ENCODE data around the gene PTPRH. TPM values are rescaled to one million over a fixed set of nuclear protein-coding genes. Genes with fewer than 3 reads are reported as not detected.
A peak's percentile ranks its signal among the peaks of the same experiment; 100 is the strongest.

PTPRH gene
- total and polyA plus RNA-seq, 9 of the 15 experiments (the other 6 are each of a cell fraction or from before 2014, with no cell fraction given): 0.87 to 34.3 (median 22.7) TPM

DNA sequence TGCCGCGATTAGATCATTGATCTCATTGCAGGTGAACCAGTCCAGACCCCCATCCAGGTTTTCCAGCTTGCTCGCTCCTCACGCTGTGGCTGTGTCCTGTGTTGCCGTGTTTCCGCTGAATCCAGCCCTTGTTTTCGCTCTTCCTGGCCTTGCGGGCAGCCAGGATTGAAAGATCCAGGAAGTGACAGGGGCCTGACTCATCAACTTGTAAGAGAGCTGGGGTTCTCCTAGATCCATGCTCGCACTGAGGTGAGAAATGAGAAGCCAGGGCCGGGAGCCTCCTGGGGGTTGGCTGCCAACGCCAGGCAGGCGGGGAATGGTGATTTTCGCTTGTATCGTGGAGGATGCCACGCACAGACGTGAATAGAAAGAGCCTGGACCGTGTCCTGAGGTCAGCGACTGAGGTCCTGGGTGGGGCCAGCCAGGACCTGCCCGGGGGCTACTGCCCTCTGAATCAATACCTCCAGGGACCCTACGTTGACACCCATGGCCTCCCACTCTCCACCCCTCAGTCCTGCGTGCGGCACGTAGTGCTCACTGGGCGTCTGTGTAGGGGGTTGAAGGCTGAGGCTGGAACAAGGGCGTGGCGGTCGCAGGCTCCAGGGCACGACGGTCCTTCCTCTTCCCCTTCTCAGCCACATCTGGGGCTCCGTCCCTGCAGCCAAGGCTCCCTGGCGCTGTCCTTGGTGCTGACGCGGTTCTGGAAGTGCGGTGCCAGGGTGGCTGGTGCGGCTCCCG lies 7.3 kb upstream of the PTPRH start (continued):
- TF ChIP-seq SRSF3 (IDR thresholded peaks at IDR 0.05; ENCODE audit: insufficient read depth, low read length): peak; percentile 100
- peak; percentile 76 for TF ChIP-seq LCOR (CRISPR knock-in tag; IDR thresholded peaks at IDR 0.05)
- peak; percentile 95 for TF ChIP-seq ZNF121 (CRISPR knock-in tag; conservative IDR thresholded peaks at IDR 0.05)
- 0 out of 2 replicates have a peak, but pooled peaks have one; percentile 63 for TF ChIP-seq ZNF780A (CRISPR knock-in tag; IDR thresholded peaks at IDR 0.05)
- peak; percentile 97 for TF ChIP-seq ZNF316 (IDR thresholded peaks at IDR 0.05)
- TF ChIP-seq ZBTB17 (CRISPR knock-in tag; IDR thresholded peaks at IDR 0.05): no peak; the same call in 1 of the 2 replicates
- TF ChIP-seq, protein P1, sequence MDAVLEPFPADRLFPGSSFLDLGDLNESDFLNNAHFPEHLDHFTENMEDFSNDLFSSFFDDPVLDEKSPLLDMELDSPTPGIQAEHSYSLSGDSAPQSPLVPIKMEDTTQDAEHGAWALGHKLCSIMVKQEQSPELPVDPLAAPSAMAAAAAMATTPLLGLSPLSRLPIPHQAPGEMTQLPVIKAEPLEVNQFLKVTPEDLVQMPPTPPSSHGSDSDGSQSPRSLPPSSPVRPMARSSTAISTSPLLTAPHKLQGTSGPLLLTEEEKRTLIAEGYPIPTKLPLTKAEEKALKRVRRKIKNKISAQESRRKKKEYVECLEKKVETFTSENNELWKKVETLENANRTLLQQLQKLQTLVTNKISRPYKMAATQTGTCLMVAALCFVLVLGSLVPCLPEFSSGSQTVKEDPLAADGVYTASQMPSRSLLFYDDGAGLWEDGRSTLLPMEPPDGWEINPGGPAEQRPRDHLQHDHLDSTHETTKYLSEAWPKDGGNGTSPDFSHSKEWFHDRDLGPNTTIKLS (IDR thresholded peaks at IDR 0.05; ENCODE audit: borderline replicate concordance, low read depth): no peak; the same call in none of the 2 replicates
- TF ChIP-seq KLF10 (CRISPR knock-in tag; IDR thresholded peaks at IDR 0.05): no peak
- peak in 1 of 2 experiments; percentile 78 for TF ChIP-seq TEAD1 (CRISPR knock-in tag; IDR thresholded peaks at IDR 0.05)
- peak; percentile 86 for TF ChIP-seq GABPA (tag; conservative IDR thresholded peaks at IDR 0.05; ENCODE audit: low read depth)
- TF ChIP-seq, protein P2, sequence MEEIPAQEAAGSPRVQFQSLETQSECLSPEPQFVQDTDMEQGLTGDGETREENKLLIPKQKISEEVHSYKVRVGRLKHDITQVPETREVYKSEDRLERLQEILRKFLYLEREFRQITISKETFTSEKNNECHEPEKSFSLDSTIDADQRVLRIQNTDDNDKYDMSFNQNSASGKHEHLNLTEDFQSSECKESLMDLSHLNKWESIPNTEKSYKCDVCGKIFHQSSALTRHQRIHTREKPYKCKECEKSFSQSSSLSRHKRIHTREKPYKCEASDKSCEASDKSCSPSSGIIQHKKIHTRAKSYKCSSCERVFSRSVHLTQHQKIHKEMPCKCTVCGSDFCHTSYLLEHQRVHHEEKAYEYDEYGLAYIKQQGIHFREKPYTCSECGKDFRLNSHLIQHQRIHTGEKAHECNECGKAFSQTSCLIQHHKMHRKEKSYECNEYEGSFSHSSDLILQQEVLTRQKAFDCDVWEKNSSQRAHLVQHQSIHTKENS (CRISPR knock-in tag; IDR thresholded peaks at IDR 0.05): no peak
- no peak for TF ChIP-seq ZFP30 (CRISPR knock-in tag; IDR thresholded peaks at IDR 0.05; ENCODE audit: borderline replicate concordance)
- TF ChIP-seq KHSRP (IDR thresholded peaks at IDR 0.05): no peak
- TF ChIP-seq ZNF23 (CRISPR knock-in tag; IDR thresholded peaks at IDR 0.05): no peak
- TF ChIP-seq NCOA1 (IDR thresholded peaks at IDR 0.05; ENCODE audit: low read depth): peak; percentile 78
- peak; percentile 83 for TF ChIP-seq CREB1 (IDR thresholded peaks at IDR 0.05)
- peak; percentile 91 for TF ChIP-seq CREB1 (CRISPR knock-in tag; IDR thresholded peaks at IDR 0.05)
- TF ChIP-seq KLF6 (CRISPR knock-in tag; IDR thresholded peaks at IDR 0.05; ENCODE audit: borderline replicate concordance): peak; percentile 80; the same call in 1 of the 2 replicates
- peak; percentile 94 to 95 for TF ChIP-seq TBL1XR1 (IDR thresholded peaks at IDR 0.05; ENCODE audit: low read length in 2 of 2)
- TF ChIP-seq RFX5 (IDR thresholded peaks at IDR 0.05; ENCODE audit: low read depth, low read length): peak; percentile 88
- TF ChIP-seq DIDO1 (tag; IDR thresholded peaks at IDR 0.05; ENCODE audit: low read depth): no peak; the same call in 1 of the 2 replicates
- no peak; a peak in 1 of 4 replicates for TF ChIP-seq TRIM24 (IDR thresholded peaks at IDR 0.05)
- TF ChIP-seq KDM5B (IDR thresholded peaks at IDR 0.05; ENCODE audit: insufficient replicate concordance, low read depth, low read length): peak; percentile 70
- TF ChIP-seq GTF2F1 (IDR thresholded peaks at IDR 0.05; ENCODE audit: low read depth, low read length): peak; percentile 0; the same call in 1 of the 2 replicates
- 0 out of 2 replicates have a peak, but pooled peaks have one; percentile 57 for TF ChIP-seq ZC3H8 (IDR thresholded peaks at IDR 0.05)
- TF ChIP-seq, protein P3, sequence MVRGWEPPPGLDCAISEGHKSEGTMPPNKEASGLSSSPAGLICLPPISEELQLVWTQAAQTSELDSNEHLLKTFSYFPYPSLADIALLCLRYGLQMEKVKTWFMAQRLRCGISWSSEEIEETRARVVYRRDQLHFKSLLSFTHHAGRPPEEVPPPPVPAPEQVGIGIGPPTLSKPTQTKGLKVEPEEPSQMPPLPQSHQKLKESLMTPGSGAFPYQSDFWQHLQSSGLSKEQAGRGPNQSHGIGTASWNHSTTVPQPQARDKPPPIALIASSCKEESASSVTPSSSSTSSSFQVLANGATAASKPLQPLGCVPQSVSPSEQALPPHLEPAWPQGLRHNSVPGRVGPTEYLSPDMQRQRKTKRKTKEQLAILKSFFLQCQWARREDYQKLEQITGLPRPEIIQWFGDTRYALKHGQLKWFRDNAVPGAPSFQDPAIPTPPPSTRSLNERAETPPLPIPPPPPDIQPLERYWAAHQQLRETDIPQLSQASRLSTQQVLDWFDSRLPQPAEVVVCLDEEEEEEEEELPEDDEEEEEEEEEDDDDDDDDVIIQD (CRISPR knock-in tag; IDR thresholded peaks at IDR 0.05): no peak
- TF ChIP-seq ZNF239 (CRISPR knock-in tag; IDR thresholded peaks at IDR 0.05): no peak
- peak; percentile 84 for TF ChIP-seq ARID1B (IDR thresholded peaks at IDR 0.05)

Measured in K562 (cell line).